Liver (tissue), 9 donors: ENCODE measurements around the gene KSR2. TPM values are rescaled to one million over a fixed set of nuclear protein-coding genes. Genes with fewer than 3 reads are reported as not detected.

Experiments used
- DNase-seq: peaks from one replicate; pipeline ENCODE4 v3.0.0-alpha.2; 2017; ENCODE audit warnings: low spot score
- H3K27ac ChIP-seq, 2 donors: one replicate each; pipeline ENCODE4 v1.7.0; 2013; ENCODE audit warnings: inconsistent platforms in 2 of 2, low read length in 2 of 2, control low read depth in 1 of 2, low read depth in 1 of 2, mild to moderate bottlenecking in 1 of 2
- H3K27me3 ChIP-seq, 4 donors: one replicate each; pipeline versions ENCODE4 v1.6.1 to v1.7.0; 2013; ENCODE audit warnings: low read length in 3 of 4, inconsistent platforms in 1 of 4, mild to moderate bottlenecking in 1 of 4, moderate library complexity in 1 of 4; ENCODE audit not compliant: control insufficient read depth in 4 of 4, insufficient read depth in 4 of 4
- H3K36me3 ChIP-seq, 4 donors: one replicate each; pipeline versions ENCODE4 v1.6.1 to v1.7.0; 2013; ENCODE audit warnings: low read length in 3 of 4, mild to moderate bottlenecking in 3 of 4, low read depth in 1 of 4, moderate library complexity in 1 of 4; ENCODE audit not compliant: control insufficient read depth in 4 of 4, insufficient read depth in 3 of 4
- H3K4me1 ChIP-seq, 4 donors: one replicate each; pipeline versions ENCODE4 v1.6.1 to v1.7.0; 2013; ENCODE audit warnings: low read length in 3 of 4, mild to moderate bottlenecking in 3 of 4, moderate library complexity in 1 of 4; ENCODE audit not compliant: control insufficient read depth in 4 of 4, insufficient read depth in 4 of 4
- H3K4me3 ChIP-seq, 3 donors: one replicate each; pipeline versions ENCODE4 v1.6.1 to v1.7.0; 2013; ENCODE audit warnings: low read length in 3 of 3, control low read depth in 1 of 3, low read depth in 1 of 3, mild to moderate bottlenecking in 1 of 3
- H3K9ac ChIP-seq, 2 donors: one replicate each; pipeline ENCODE4 v1.7.0; 2013; ENCODE audit warnings: low read length in 2 of 2, mild to moderate bottlenecking in 2 of 2, moderate library complexity in 2 of 2, control low read depth in 1 of 2, low read depth in 1 of 2
- H3K9me3 ChIP-seq, 4 donors: one replicate each; pipeline versions ENCODE4 v1.6.1 to v1.7.0; 2013; ENCODE audit warnings: low read length in 3 of 4; ENCODE audit not compliant: control insufficient read depth in 4 of 4
- EGR1 ChIP-seq, 2 donors: IDR thresholded peaks; 2 replicates each; pipeline ENCODE4 v1.6.1; 2016 to 2018; ENCODE audit warnings: antibody characterized with exemption in 2 of 2, low read depth in 2 of 2
- FOXA1 ChIP-seq: IDR thresholded peaks from 2 replicates; pipeline ENCODE4 v1.6.1; 2016; ENCODE audit warnings: antibody characterized with exemption
- FOXA2 ChIP-seq: IDR thresholded peaks from 2 replicates; pipeline ENCODE4 v1.6.1; 2016; ENCODE audit warnings: antibody characterized with exemption
- GABPA ChIP-seq, 2 donors: IDR thresholded peaks in 1 of 2; conservative IDR thresholded peaks in 1 of 2; 2 replicates each; pipeline ENCODE4 v1.6.1; 2016; ENCODE audit warnings: antibody characterized with exemption in 2 of 2, mild to moderate bottlenecking in 1 of 2, moderate library complexity in 1 of 2
- HNF4A ChIP-seq, 2 donors: conservative IDR thresholded peaks; 2 replicates each; pipeline ENCODE4 v1.6.1; 2016; ENCODE audit warnings: antibody characterized with exemption in 2 of 2, mild to moderate bottlenecking in 2 of 2
- JUND ChIP-seq, 2 donors: IDR thresholded peaks; 2 replicates each; pipeline ENCODE4 v1.6.1; 2016; ENCODE audit warnings: antibody characterized with exemption in 2 of 2
- NR2F2 ChIP-seq: IDR thresholded peaks from 2 replicates; pipeline ENCODE4 v1.6.1; 2016; ENCODE audit warnings: antibody characterized with exemption
- RAD21 ChIP-seq, 2 donors: IDR thresholded peaks; 2 replicates each; pipeline ENCODE4 v1.6.1; 2016; ENCODE audit warnings: antibody characterized with exemption in 2 of 2, mild to moderate bottlenecking in 2 of 2
- RXRA ChIP-seq, 2 donors: IDR thresholded peaks; 2 replicates each; pipeline ENCODE4 v1.6.1; 2017 to 2018; ENCODE audit warnings: antibody characterized with exemption in 2 of 2, mild to moderate bottlenecking in 1 of 2
- SP1 ChIP-seq: IDR thresholded peaks from 2 replicates; pipeline ENCODE4 v1.6.1; 2018; ENCODE audit warnings: antibody characterized with exemption, mild to moderate bottlenecking
- TAF1 ChIP-seq: conservative IDR thresholded peaks from 2 replicates; pipeline ENCODE4 v1.6.1; 2016; ENCODE audit warnings: antibody characterized with exemption, mild to moderate bottlenecking
- YY1 ChIP-seq: IDR thresholded peaks from 2 replicates; pipeline ENCODE4 v1.6.1; 2016; ENCODE audit warnings: antibody characterized with exemption, mild to moderate bottlenecking
- WGBS: extraction: QIAGEN DNeasy Blood & Tissue Kit; methylation state at CpG from one replicate; pipeline ENCODE4 v1.1.7; 2013; 5-methylcytosine and 5-hydroxymethylcytosine counted together
- polyA plus RNA-seq, 2 donors: library from polyadenylated mRNA; stranded (reverse) in 1 of 2; unstranded in 1 of 2; fragments of 200-250 nt in 1 of 2; fragments of >200 nt in 1 of 2; fragmentation: Nextera tagmentation in 1 of 2; extraction: Ambion mirVana in 1 of 2; gene quantifications; one replicate each; pipeline versions ENCODE4 v1.2.1 to v1.2.3, GENCODE V29; 2013 to 2015
- total RNA-seq, 2 donors: library from RNA; depleted of rRNA; stranded (reverse); fragments of >200 nt; gene quantifications; one replicate each; pipeline ENCODE4 v1.2.3, GENCODE V29; 2014
- TF ChIP-seq, protein P1 (sequence below): IDR thresholded peaks from 2 replicates; pipeline ENCODE4 v1.6.1; 2016; ENCODE audit warnings: antibody characterized with exemption
- TF ChIP-seq, protein P2 (sequence below): IDR thresholded peaks from 2 replicates; pipeline ENCODE4 v1.6.1; 2016; ENCODE audit warnings: antibody characterized with exemption
- TF ChIP-seq, protein P3 (sequence below): fragments of 150-350 bp; IDR thresholded peaks from 2 replicates; pipeline ENCODE4 v1.5.1; 2017; ENCODE audit warnings: improper control_type of control experiment, low read depth, low read length; ENCODE audit not compliant: missing input control
- TF ChIP-seq, protein P4 (sequence below): IDR thresholded peaks from 2 replicates; pipeline ENCODE4 v1.6.1; 2016; ENCODE audit warnings: antibody characterized with exemption, mild to moderate bottlenecking
- TF ChIP-seq, protein P5 (sequence below): IDR thresholded peaks from 2 replicates; pipeline ENCODE4 v1.6.1; 2016; ENCODE audit warnings: antibody characterized with exemption
- donor health status: healthy.
- donor health status: healthy.
- donor health status: healthy.
- donor health status: healthy.
- donor health status: healthy.

Gene KSR2
- total and polyA plus RNA-seq, 4 donors: under 0.01 to 0.02 (median under 0.01) TPM; not detected in 1

DNA sequence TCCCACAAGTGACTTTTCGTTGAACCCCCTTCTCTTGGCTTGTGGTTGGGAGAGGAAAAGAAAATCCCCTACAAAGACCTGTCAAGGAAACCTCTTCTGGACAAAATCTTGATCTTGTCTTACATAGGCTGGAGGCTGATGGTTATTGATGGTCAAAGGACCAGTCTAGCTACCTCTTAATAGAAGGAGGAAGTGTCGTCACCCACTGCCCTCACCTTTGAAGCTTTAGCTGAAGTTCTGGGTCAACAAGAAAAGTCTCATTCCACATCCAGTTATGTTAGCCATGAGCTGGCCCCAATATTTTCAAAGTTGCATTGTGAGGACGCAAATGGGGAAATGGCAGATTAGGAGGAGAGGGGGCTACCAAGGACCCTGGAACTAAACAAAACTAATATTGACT, 6.2 kb upstream of the KSR2 start:
- DNase-seq: no peak
- Histone ChIP-seq H3K36me3 (no peaks in the 10 kb centered on the region), H3K9me3 (peaks cover 0 to 6% (median 3%) of the 10 kb centered on the region in 4 donors), H3K4me1 (no peaks in the 10 kb centered on the region), H3K9ac (no peak overlapping the region), H3K27me3 (peaks cover 0 to 3% (median 0%) of the 10 kb centered on the region in 4 donors), H3K27ac (no peak overlapping the region), H3K4me3 (no peak overlapping the region)
- WGBS: 78% methylated on average over 3 of the region's 3 CpGs
- no peak for TF ChIP-seq RXRA (IDR thresholded peaks at IDR 0.05)
- TF ChIP-seq, protein P1, sequence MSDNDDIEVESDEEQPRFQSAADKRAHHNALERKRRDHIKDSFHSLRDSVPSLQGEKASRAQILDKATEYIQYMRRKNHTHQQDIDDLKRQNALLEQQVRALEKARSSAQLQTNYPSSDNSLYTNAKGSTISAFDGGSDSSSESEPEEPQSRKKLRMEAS: no peak
- TF ChIP-seq, protein P2, sequence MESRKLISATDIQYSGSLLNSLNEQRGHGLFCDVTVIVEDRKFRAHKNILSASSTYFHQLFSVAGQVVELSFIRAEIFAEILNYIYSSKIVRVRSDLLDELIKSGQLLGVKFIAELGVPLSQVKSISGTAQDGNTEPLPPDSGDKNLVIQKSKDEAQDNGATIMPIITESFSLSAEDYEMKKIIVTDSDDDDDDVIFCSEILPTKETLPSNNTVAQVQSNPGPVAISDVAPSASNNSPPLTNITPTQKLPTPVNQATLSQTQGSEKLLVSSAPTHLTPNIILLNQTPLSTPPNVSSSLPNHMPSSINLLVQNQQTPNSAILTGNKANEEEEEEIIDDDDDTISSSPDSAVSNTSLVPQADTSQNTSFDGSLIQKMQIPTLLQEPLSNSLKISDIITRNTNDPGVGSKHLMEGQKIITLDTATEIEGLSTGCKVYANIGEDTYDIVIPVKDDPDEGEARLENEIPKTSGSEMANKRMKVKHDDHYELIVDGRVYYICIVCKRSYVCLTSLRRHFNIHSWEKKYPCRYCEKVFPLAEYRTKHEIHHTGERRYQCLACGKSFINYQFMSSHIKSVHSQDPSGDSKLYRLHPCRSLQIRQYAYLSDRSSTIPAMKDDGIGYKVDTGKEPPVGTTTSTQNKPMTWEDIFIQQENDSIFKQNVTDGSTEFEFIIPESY: no peak
- no peak for TF ChIP-seq YY1
- no peak for TF ChIP-seq SP1

DNA sequence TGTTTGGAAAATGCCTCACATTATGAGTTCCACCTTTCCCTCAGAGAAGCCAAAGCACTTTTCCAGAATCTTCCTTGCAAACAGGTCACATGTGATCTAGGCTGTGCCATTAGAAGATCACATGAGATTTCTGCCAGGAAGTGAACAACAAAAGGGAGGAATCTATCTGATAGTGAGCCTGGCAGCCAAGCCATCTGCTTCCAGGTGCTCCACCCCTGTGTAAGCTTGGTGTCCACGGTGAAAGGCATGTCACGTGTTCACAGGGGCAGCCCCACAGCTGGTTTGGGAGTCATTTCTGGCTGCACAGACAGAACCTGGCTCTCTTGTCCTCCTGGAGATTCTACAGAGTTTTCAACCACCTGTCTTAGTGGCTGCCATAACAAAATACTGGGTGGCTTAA, 3.5 kb upstream of the KSR2 start:
- Histone ChIP-seq H3K9ac (no peak overlapping the region), H3K4me1 (peaks cover 0 to 7% (median 5%) of the 10 kb centered on the region in 4 donors), H3K4me3 (no peak overlapping the region), H3K27ac (no peak overlapping the region), H3K27me3 (peaks cover 0 to 3% (median 0%) of the 10 kb centered on the region in 4 donors), H3K9me3 (peaks cover 0 to 6% (median 3%) of the 10 kb centered on the region in 4 donors), H3K36me3 (no peaks in the 10 kb centered on the region)
- TF ChIP-seq, protein P1: no peak
- TF ChIP-seq YY1: no peak
- no peak for TF ChIP-seq EGR1 (IDR thresholded peaks at IDR 0.05; ENCODE audit: low read depth in 2 of 2)
- 75% methylated on average over 2 of the region's 2 CpGs for WGBS
- DNase-seq: no peak

DNA sequence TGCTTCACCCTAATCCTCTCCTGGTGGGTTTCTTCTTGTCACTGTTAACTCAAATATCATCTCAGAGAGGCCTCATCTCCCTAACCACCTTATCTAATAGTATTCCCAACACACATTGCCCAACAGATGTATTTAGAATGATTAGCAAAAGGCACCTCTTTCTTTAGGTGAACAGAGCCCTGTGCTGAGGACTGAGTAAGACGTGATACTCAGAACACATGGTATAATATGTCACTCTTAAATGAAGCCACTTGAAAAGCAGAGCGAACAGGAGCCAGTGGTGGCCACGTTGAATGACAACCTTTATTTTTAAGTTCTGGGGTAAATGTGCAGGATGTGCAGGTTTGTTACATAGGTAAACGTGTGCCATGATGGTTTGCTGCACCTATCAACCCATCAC, 1.5 kb upstream of the KSR2 start:
- no peak for DNase-seq
- no peaks in the 10 kb centered on the region for H3K36me3 ChIP-seq
- peaks cover 0 to 3% (median 0%) of the 10 kb centered on the region in 4 donors for H3K27me3 ChIP-seq
- no peak overlapping the region for H3K4me3 ChIP-seq
- 83% methylated on average over 4 of the region's 4 CpGs for WGBS
- no peak overlapping the region for H3K9ac ChIP-seq
- H3K4me1 ChIP-seq: peaks cover 0 to 7% (median 5%) of the 10 kb centered on the region in 4 donors
- H3K27ac ChIP-seq: no peak overlapping the region
- peaks cover 0 to 6% (median 3%) of the 10 kb centered on the region in 4 donors for H3K9me3 ChIP-seq
- no peak for TF ChIP-seq EGR1 (IDR thresholded peaks at IDR 0.05; ENCODE audit: low read depth in 2 of 2)
- no peak for TF ChIP-seq RAD21 (IDR thresholded peaks at IDR 0.05)
- TF ChIP-seq, protein P3, sequence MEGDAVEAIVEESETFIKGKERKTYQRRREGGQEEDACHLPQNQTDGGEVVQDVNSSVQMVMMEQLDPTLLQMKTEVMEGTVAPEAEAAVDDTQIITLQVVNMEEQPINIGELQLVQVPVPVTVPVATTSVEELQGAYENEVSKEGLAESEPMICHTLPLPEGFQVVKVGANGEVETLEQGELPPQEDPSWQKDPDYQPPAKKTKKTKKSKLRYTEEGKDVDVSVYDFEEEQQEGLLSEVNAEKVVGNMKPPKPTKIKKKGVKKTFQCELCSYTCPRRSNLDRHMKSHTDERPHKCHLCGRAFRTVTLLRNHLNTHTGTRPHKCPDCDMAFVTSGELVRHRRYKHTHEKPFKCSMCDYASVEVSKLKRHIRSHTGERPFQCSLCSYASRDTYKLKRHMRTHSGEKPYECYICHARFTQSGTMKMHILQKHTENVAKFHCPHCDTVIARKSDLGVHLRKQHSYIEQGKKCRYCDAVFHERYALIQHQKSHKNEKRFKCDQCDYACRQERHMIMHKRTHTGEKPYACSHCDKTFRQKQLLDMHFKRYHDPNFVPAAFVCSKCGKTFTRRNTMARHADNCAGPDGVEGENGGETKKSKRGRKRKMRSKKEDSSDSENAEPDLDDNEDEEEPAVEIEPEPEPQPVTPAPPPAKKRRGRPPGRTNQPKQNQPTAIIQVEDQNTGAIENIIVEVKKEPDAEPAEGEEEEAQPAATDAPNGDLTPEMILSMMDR: no peak
- no peak for TF ChIP-seq FOXA1
- TF ChIP-seq, protein P4, sequence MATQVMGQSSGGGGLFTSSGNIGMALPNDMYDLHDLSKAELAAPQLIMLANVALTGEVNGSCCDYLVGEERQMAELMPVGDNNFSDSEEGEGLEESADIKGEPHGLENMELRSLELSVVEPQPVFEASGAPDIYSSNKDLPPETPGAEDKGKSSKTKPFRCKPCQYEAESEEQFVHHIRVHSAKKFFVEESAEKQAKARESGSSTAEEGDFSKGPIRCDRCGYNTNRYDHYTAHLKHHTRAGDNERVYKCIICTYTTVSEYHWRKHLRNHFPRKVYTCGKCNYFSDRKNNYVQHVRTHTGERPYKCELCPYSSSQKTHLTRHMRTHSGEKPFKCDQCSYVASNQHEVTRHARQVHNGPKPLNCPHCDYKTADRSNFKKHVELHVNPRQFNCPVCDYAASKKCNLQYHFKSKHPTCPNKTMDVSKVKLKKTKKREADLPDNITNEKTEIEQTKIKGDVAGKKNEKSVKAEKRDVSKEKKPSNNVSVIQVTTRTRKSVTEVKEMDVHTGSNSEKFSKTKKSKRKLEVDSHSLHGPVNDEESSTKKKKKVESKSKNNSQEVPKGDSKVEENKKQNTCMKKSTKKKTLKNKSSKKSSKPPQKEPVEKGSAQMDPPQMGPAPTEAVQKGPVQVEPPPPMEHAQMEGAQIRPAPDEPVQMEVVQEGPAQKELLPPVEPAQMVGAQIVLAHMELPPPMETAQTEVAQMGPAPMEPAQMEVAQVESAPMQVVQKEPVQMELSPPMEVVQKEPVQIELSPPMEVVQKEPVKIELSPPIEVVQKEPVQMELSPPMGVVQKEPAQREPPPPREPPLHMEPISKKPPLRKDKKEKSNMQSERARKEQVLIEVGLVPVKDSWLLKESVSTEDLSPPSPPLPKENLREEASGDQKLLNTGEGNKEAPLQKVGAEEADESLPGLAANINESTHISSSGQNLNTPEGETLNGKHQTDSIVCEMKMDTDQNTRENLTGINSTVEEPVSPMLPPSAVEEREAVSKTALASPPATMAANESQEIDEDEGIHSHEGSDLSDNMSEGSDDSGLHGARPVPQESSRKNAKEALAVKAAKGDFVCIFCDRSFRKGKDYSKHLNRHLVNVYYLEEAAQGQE: no peak
- no peak for TF ChIP-seq SP1
- no peak for TF ChIP-seq FOXA2
- TF ChIP-seq, protein P2: no peak
- TF ChIP-seq, protein P5, sequence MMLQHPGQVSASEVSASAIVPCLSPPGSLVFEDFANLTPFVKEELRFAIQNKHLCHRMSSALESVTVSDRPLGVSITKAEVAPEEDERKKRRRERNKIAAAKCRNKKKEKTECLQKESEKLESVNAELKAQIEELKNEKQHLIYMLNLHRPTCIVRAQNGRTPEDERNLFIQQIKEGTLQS: no peak
- no peak for TF ChIP-seq YY1
- no peak for TF ChIP-seq GABPA (IDR thresholded peaks at IDR 0.05 in 1 of 2, conservative IDR thresholded peaks at IDR 0.05 in 1 of 2)
- TF ChIP-seq TAF1: no peak
- TF ChIP-seq RXRA (IDR thresholded peaks at IDR 0.05): no peak
- no peak for TF ChIP-seq JUND (IDR thresholded peaks at IDR 0.05)
- TF ChIP-seq HNF4A (conservative IDR thresholded peaks at IDR 0.05): no peak
- TF ChIP-seq, protein P1: no peak
- no peak for TF ChIP-seq NR2F2
